ENCODE measurements around the gene PLCB1. TPM values are rescaled to one million over a fixed set of nuclear protein-coding genes. Genes with fewer than 3 reads are reported as not detected.
"Not testable (repeated sequence)": the region's sequence is repeated elsewhere in the genome, so short reads cannot be mapped to it uniquely, and the experiment has no call there.

PLCB1 gene
- total RNA-seq, 3 donors from 2014 or later, result 7.2 to 50.7 (median 8.8) TPM

DNA sequence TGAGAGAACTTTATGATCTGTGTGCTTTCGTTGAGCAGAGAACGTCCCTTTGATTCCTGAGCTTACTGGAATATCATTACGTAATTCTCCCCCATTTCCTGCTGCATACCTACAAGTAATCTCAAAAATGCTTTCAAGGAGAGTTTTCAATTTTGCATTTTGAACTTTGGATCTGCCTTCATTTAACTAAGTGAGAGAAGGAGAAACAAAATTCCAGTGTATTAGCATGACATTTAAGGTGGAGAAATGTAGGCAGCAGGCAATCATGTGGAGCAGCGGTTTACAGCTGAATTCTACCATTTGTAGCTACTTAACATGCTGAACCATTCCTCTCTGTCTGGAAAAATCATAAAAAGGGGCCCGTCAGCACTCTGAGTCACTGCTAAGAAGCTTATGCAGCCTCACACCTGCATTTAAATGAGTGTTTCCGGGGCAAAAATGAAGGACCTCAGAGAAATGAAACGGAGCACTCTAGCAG is 451.5 kb downstream of the PLCB1 start:
- intact Hi-C loops (cut with DNase I, micrococcal nuclease), result no loop called here
- ATAC-seq (peak; percentile 91), DNase-seq (peak in 1 of 3 donors; percentile 2)
- no peaks in the 10 kb centered on the region for H3K9me3 ChIP-seq
- H3K4me3 ChIP-seq, result no peak overlapping the region
- H3K4me1 ChIP-seq (ENCODE audit: low read depth), result peaks cover 7% of the 10 kb centered on the region
- no peaks in the 10 kb centered on the region for H3K36me3 ChIP-seq (ENCODE audit: low read depth)
- TF ChIP-seq, protein P1, sequence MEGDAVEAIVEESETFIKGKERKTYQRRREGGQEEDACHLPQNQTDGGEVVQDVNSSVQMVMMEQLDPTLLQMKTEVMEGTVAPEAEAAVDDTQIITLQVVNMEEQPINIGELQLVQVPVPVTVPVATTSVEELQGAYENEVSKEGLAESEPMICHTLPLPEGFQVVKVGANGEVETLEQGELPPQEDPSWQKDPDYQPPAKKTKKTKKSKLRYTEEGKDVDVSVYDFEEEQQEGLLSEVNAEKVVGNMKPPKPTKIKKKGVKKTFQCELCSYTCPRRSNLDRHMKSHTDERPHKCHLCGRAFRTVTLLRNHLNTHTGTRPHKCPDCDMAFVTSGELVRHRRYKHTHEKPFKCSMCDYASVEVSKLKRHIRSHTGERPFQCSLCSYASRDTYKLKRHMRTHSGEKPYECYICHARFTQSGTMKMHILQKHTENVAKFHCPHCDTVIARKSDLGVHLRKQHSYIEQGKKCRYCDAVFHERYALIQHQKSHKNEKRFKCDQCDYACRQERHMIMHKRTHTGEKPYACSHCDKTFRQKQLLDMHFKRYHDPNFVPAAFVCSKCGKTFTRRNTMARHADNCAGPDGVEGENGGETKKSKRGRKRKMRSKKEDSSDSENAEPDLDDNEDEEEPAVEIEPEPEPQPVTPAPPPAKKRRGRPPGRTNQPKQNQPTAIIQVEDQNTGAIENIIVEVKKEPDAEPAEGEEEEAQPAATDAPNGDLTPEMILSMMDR (IDR thresholded peaks at IDR 0.05), result no peak

DNA sequence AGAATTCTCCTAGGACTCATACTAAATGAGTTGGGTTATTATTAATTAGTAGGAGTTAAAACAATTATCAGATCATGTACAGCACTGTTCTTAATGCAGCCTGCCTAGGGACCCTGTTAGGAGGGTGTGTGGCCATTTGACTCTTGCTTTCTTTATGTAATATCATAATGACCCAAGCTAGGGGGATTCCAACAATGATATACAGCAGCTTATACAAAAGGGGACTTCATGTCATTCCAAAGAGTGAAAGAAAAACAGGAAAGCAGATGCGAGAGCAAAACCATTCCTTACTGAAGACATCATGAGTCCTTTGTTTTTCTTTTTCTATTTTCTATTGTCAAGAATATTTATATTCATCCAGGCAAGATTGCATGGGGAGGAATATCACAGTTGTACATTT is 455.2 kb downstream of the PLCB1 start:
- intact Hi-C loops (cut with DNase I, micrococcal nuclease), result no loop called here
- H3K4me3 ChIP-seq, result no peak overlapping the region
- TF ChIP-seq, protein P1 (IDR thresholded peaks at IDR 0.05), result no peak
- H3K36me3 ChIP-seq (ENCODE audit: low read depth), result no peaks in the 10 kb centered on the region
- DNase-seq (no peak), ATAC-seq (no peak)
- H3K9me3 ChIP-seq, result no peaks in the 10 kb centered on the region
- peaks cover 7% of the 10 kb centered on the region for H3K4me1 ChIP-seq (ENCODE audit: low read depth)

DNA sequence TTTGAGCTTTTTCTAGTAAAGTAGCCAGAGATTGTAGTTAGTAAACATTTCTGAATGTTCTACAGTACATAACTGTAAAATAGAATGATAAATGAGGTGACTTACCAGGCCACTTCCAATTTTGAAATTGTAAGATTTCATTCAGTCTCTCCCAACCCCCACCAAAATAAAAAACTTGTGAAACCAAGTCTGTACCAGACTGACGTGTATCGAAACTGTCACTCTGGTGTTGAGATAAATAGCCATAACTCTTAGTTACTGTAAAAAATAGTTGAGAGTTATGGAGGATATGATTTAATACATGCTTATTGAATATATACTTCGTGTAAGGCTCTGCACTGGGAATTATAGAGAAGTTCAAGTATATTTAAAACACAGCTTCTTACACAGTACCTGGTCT is 455.7 kb downstream of the PLCB1 start:
- no peak for ATAC-seq
- H3K4me3 ChIP-seq, result no peak overlapping the region
- TF ChIP-seq, protein P1 (IDR thresholded peaks at IDR 0.05), result no peak
- no peak for DNase-seq
- H3K9me3 ChIP-seq, result no peaks in the 10 kb centered on the region
- no peaks in the 10 kb centered on the region for H3K36me3 ChIP-seq (ENCODE audit: low read depth)
- intact Hi-C loops (cut with DNase I, micrococcal nuclease), result no loop called here
- H3K4me1 ChIP-seq (ENCODE audit: low read depth), result peaks cover 7% of the 10 kb centered on the region

DNA sequence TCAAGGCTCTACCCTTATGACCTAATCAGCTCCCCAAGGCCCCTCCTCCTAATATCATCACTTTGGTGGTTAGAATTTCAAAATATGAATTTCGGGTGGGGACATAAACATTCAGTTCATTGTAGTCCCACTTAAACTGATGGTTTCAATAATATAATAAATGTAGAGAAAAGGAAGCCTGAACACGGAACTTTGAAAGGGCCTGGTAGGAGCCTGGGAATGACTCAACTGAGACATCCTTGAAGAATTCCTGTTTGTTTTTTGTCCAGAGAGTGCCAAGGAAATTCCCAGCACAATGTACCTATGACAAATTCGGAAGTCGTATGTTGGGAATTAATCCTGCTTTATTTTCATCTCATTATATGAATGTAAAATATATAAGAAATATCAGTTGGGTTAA is 457.9 kb downstream of the PLCB1 start:
- intact Hi-C loops (cut with DNase I, micrococcal nuclease), result no loop called here
- DNase-seq (no peak), ATAC-seq (no peak)

DNA sequence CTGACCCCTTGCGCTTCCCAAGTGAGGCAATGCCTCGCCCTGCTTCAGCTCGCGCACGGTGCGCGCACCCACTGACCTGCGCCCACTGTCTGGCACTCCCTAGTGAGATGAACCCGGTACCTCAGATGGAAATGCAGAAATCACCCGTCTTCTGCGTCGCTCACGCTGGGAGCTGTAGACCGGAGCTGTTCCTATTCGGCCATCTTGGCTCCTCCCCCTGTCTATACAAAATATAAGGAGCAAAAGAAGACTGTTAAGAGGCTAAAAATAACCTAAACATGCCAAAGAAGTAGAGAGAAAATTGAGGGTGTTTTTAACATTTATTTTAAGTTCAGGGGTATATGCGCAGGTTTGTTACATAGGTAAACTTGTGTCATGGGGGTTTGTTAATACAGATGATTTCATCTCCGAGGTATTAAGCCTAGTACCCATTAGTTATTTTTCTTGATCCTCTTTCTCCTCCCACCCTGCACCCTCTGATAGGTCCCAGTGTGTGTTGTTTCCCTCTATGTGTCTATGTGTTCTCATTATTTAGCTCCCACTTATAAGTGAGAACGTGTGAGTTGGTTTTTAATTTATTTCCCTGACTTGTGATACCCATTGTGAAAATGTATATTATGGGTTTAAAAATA is 469.0 kb downstream of the PLCB1 start:
- H3K9me3 ChIP-seq; H3K4me1 ChIP-seq (ENCODE audit: low read depth); H3K4me3 ChIP-seq; ATAC-seq; intact Hi-C loops (cut with DNase I, micrococcal nuclease); H3K36me3 ChIP-seq (ENCODE audit: low read depth): not testable (repeated sequence)
- DNase-seq, result peak in 1 of 3 donors; percentile 3

More for the DNA sequence above, 457.9 kb downstream of the PLCB1 start:
- Histone ChIP-seq H3K4me3 (no peak overlapping the region), H3K36me3 (ENCODE audit: low read depth) (no peaks in the 10 kb centered on the region), H3K4me1 (ENCODE audit: low read depth) (no peaks in the 10 kb centered on the region), H3K9me3 (no peaks in the 10 kb centered on the region)
- TF ChIP-seq, protein P1 (IDR thresholded peaks at IDR 0.05), result no peak

DNA sequence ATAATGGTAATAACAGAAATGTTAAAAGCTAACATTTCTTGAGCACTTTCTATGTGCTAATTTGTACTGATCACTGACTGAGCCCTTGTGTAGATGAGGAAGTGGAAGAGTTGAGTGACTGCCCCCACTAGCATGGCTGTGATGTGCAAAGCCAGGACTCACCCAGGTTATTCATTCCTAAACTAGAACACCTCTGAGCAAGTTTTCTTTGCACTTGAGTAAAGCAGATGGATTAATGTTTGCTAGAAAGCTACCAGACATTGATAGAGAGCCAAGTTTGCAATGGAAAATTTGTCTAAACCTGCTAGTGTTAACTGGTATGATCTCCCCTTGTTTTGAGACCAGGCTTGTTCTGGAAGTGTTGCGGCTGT is 469.5 kb downstream of the PLCB1 start:
- H3K4me3 ChIP-seq, result no peak overlapping the region
- no peak for ATAC-seq
- TF ChIP-seq, protein P1 (IDR thresholded peaks at IDR 0.05), result no peak

More for the DNA sequence above, 469.5 kb downstream of the PLCB1 start:
- intact Hi-C loops (cut with DNase I, micrococcal nuclease), result no loop called here
- DNase-seq, result no peak
- Histone ChIP-seq H3K4me1 (ENCODE audit: low read depth) (no peaks in the 10 kb centered on the region), H3K9me3 (no peaks in the 10 kb centered on the region), H3K36me3 (ENCODE audit: low read depth) (no peaks in the 10 kb centered on the region)

Data from mucosa of descending colon (tissue), 3 donors.